ENCODE measurements around the gene TMEM98. TPM values are rescaled to one million over a fixed set of nuclear protein-coding genes. Genes with fewer than 3 reads are reported as not detected.

TMEM98 gene
- total RNA-seq, 2 experiments from 2014 or later: not detected

DNA sequence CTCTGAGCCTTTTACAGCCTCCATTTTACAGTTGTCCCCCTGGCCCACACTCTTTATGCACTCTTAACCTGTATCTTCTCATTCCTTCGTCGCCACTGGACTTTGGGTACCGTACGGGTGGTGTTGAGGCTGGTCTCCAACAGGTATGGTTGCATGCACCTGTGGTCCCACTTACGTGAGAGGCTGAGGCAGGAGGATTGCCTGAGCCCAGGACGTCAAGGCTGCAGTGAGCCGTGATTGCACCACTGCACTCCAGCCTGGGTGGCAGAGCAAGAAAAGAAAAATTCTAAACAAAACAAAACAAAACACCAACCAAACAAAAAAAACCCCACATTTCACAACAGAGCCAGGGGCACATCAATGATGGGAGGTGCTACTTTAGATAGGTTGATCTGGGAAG lies 14.4 kb upstream of the TMEM98 start:
- Histone ChIP-seq H4K20me1 (ENCODE audit: insufficient read depth, low read length) (no peaks in the 10 kb centered on the region), H3K9me3 (ENCODE audit: low read length) (no peaks in the 10 kb centered on the region), H3K27ac (ENCODE audit: low read depth, low read length, poor library complexity, severe bottlenecking) (no peak overlapping the region), H3K4me1 (ENCODE audit: insufficient read depth, low read length, poor library complexity, severe bottlenecking) (no peaks in the 10 kb centered on the region), H3K4me3 (ENCODE audit: low read depth, low read length, poor library complexity, severe bottlenecking) (no peak overlapping the region), H3K4me2 (ENCODE audit: low read length) (no peak overlapping the region), H3K9me2 (ENCODE audit: insufficient read depth, low read length) (no peaks in the 10 kb centered on the region), H2AFZ (ENCODE audit: low read length) (no peak overlapping the region), H3K79me2 (ENCODE audit: insufficient read depth, low read depth, low read length) (no peaks in the 10 kb centered on the region), H3K36me3 (ENCODE audit: insufficient read depth, low read length) (no peaks in the 10 kb centered on the region)
- TF ChIP-seq CTCF (conservative IDR thresholded peaks at IDR 0.05; ENCODE audit: low read length) (no peak), EZH2phosphoT487 (IDR thresholded peaks at IDR 0.05; ENCODE audit: borderline replicate concordance, low read depth, low read length) (no peak)
- DNase-seq (ENCODE audit: low spot score): no peak
- POLR2A ChIA-PET: no interaction called here
- CTCF ChIA-PET (ENCODE audit: unreplicated experiment): no interaction called here
- no TSS peak for BruUV-seq (replicated peaks)
- intact Hi-C loops (cut with micrococcal nuclease; ENCODE audit: unreplicated experiment): no loop called here

- Histone ChIP-seq H4K20me1 (ENCODE audit: insufficient read depth, low read length) (no peaks in the 10 kb centered on the region), H3K4me2 (ENCODE audit: low read length) (no peak overlapping the region), H3K9me2 (ENCODE audit: insufficient read depth, low read length) (no peaks in the 10 kb centered on the region), H3K79me2 (ENCODE audit: insufficient read depth, low read depth, low read length) (no peaks in the 10 kb centered on the region), H2AFZ (ENCODE audit: low read length) (no peak overlapping the region), H3K27ac (ENCODE audit: low read depth, low read length, poor library complexity, severe bottlenecking) (no peak overlapping the region), H3K9me3 (ENCODE audit: low read length) (no peaks in the 10 kb centered on the region), H3K4me1 (ENCODE audit: insufficient read depth, low read length, poor library complexity, severe bottlenecking) (no peaks in the 10 kb centered on the region), H3K36me3 (ENCODE audit: insufficient read depth, low read length) (no peaks in the 10 kb centered on the region), H3K4me3 (ENCODE audit: low read depth, low read length, poor library complexity, severe bottlenecking) (no peak overlapping the region)
- intact Hi-C loops (cut with micrococcal nuclease; ENCODE audit: unreplicated experiment): no loop called here
- BruUV-seq (replicated peaks): no TSS peak
- POLR2A ChIA-PET: no interaction called here
- no peak for DNase-seq (ENCODE audit: low spot score)
- CTCF ChIA-PET (ENCODE audit: unreplicated experiment): no interaction called here
- TF ChIP-seq EZH2phosphoT487 (IDR thresholded peaks at IDR 0.05; ENCODE audit: borderline replicate concordance, low read depth, low read length) (no peak), CTCF (conservative IDR thresholded peaks at IDR 0.05; ENCODE audit: low read length) (no peak)
These were observed 13.8 kb upstream of the TMEM98 start for GRCh38 chr17:32914181-32914580.

DNA sequence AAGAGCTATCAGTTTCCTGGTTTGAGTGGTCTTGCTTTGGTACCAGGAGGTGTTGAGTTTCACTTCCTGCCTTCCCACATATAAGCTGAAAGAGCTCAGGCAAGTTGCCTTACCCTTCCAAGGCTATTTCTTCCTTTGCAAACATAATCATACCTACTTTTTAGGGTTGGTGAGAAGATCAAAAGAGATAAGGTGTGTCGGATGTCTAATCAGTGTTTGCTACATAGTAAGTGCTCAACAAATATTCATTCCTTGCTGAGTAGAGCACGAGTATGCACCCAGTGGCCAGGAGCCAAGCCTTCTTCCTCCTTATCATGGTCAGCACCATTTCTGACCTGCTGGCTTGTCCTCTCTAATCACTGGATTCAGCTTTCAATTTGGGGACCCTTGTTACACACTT lies 12.7 kb upstream of the TMEM98 start:
- ChIA-PET CTCF (ENCODE audit: unreplicated experiment) (no interaction called here), POLR2A (no interaction called here)
- Histone ChIP-seq H3K9me3 (ENCODE audit: low read length) (no peaks in the 10 kb centered on the region), H3K27ac (ENCODE audit: low read depth, low read length, poor library complexity, severe bottlenecking) (no peak overlapping the region), H2AFZ (ENCODE audit: low read length) (no peak overlapping the region), H3K4me3 (ENCODE audit: low read depth, low read length, poor library complexity, severe bottlenecking) (no peak overlapping the region), H3K4me1 (ENCODE audit: insufficient read depth, low read length, poor library complexity, severe bottlenecking) (no peaks in the 10 kb centered on the region), H3K36me3 (ENCODE audit: insufficient read depth, low read length) (no peaks in the 10 kb centered on the region), H4K20me1 (ENCODE audit: insufficient read depth, low read length) (no peaks in the 10 kb centered on the region), H3K79me2 (ENCODE audit: insufficient read depth, low read depth, low read length) (no peaks in the 10 kb centered on the region), H3K4me2 (ENCODE audit: low read length) (no peak overlapping the region), H3K9me2 (ENCODE audit: insufficient read depth, low read length) (no peaks in the 10 kb centered on the region)
- intact Hi-C loops (cut with micrococcal nuclease; ENCODE audit: unreplicated experiment): no loop called here
- no peak for DNase-seq (ENCODE audit: low spot score)
- BruUV-seq (replicated peaks): no TSS peak
- TF ChIP-seq CTCF (conservative IDR thresholded peaks at IDR 0.05; ENCODE audit: low read length) (no peak), EZH2phosphoT487 (IDR thresholded peaks at IDR 0.05; ENCODE audit: borderline replicate concordance, low read depth, low read length) (no peak)

Data from OCI-LY7 (cell line).